Germinal center (tissue), 1 donor: ENCODE results near the gene CACNG6.

Source experiments
- DNase-seq: peaks from one replicate; pipeline ENCODE4 v3.0.0; 2012; ENCODE audit warnings: mixed read lengths, low spot score

Gene CACNG6

DNA sequence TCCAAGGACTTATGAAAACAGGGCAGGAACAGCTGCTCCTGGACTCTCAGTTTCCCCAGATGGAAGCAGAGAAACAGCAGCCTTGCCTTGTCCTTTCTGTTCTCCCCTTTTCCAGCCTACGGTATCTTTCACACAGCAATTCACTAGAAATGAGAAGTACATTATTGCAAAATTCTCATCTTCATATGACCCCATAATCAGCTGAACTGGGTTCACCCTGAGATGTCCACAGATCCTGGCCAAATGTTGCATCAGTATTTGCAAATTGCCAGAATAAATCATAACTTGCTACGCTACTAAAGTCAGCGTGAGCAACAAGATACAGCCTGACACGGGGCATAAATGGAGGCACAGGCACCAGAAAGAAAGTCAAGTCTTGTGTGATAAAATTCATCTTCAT, 56.2 kb downstream of the CACNG6 start:
- no peak for DNase-seq
